ENCODE results near the gene RUVBL2.

RUVBL2 gene

DNA sequence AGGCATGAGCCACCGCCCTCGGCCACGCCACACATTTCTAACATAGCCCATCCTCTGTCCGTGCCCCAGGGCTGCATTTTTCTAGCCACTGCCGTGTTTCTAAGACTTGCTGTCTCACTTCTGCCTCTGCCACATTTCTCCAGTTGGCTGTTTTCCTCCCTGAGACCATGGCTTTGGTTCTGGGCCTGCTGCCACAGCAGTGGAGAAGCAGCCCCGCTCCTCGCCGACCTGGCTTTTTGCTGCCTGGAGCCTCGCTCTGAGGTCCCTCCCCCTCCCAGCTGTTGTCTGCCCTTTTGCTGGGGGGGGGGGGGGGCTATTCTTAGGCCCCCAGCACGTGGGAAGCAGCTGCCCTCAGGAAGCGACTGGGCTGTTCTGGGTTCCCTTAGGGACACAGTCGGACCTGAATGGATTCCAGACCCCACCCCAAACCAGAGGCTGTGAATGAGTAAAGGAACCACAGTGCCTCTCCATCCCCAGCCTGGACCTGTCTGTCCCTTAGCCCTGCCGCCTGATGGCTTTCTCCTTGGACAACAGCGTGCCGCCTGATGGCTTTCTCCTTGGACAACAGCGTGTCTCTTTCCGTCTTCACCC, 3.9 kb upstream of the RUVBL2 start:
- no peak for DNase-seq

DNA sequence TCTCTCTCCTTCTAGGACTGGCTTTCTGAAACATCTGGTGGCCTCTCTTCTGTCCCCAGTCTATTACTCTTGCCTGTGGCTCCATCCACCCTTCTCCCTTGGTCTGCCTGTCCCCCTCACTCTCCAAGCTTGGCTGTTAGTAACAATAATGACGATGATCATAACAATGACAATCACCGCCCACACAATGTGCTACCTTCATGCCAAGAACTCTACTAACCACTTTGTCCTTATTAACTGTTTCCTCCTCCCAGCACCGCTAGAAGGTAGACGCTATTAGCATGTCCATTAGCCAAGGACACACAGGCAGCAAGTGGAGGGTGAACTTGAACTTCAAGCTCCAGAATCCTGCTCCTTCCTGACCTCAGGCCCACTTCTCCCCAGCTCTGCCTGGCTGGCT, 3.3 kb upstream of the RUVBL2 start:
- no peak for DNase-seq

GRCh38 chr19:48991011-48991609, 2.6 kb upstream of the RUVBL2 start:
- DNase-seq = no peak

DNA sequence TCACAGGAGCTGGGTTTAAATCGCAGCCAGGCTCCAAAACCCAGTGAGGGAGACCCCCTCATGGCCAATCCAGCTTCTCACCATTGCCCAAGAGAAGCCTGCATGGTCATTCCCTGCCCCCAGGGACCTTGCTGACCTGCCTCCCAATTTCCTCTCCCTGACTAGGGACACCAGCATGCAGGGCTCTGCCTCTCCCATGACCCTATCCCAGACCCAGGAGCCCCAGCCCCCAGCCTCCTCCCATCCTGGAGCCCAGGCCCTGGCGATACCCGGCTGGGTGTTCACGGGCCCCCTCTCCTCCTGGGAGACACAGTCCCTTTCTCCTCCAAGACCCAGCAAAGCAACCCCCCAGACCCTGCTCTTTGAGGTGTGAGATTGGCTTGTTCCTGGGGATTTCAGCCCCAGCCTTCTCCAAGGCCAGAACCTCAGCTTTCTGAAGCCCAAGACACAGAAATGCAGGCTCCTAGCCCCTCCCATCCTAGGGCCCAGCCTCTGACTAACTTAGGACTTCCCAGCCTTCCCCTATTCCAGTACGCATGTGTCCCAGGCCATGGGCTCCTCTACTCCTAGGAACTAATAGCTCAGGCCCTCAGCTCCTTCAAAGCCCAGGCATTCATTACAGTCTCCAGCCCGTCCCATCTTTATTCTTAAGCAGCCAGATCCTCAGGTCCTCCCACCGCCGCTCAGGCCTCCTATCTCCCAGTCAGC, 1.7 kb upstream of the RUVBL2 start:
- DNase-seq = peak; percentile 64

DNA sequence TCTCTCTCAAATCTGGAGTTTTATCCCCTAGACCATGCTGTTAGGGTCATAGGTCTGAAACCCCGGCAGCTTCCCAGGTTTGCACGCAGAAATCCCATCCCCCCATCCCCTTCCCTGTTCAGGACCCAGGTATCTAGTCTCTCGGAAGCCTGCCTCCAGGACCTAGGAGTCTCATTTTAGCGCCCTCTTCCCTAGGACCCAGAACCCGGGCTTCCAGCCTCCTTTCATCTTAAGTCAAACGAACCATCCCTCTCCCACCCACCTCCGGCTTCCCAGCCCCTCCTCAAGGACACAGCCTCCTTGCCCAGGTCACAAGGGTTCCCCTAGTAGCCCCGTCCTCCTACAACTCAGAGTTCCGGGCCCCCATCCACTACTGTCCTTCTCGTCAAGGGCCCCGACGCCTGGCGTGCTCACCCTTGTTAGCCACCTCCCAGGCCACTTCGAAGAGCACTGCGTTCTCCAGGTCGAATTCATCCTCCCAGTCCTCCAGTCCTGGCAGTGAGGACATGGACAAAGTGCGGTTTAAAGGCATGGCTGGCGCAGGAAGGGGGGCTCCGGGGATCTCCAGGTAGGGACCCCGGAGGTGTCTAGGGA, 1.0 kb upstream of the RUVBL2 start:
- peak; percentile 32 for DNase-seq

GRCh38 chr19:48994035-48994386, 324 bp downstream of the RUVBL2 start:
- no peak for DNase-seq

- peak; percentile 90 for DNase-seq
Observed at GRCh38 chr19:48997972-48998371, 4.3 kb downstream of the RUVBL2 start.

GRCh38 chr19:48999481-49000325, 6.0 kb downstream of the RUVBL2 start:
- peak; percentile 85 for DNase-seq

- DNase-seq = no peak
Observed at GRCh38 chr19:49004133-49004532, 10.4 kb downstream of the RUVBL2 start.

GRCh38 chr19:49004964-49005614, 11.4 kb downstream of the RUVBL2 start:
- no peak for DNase-seq

DNA sequence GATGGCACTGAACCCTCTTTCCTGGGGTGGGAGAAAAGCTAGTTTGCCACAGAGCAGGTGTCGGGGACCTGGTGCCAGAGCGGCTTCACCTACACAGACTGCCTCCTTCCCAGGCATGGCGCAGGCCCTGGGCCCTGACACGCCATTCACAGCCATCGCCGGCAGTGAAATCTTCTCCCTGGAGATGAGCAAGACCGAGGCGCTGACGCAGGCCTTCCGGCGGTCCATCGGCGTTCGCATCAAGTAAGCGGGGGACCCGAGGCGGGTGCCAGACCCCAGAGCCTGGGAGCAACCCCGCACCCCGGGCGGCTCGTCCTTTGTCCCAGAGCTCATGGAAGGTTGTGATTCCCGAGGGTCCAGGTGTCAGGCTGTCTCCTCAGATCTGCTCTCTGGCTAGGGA, 13.2 kb downstream of the RUVBL2 start:
- no peak for DNase-seq

- no peak for DNase-seq
Observed at GRCh38 chr19:49009828-49010227, 16.1 kb downstream of the RUVBL2 start.

DNA sequence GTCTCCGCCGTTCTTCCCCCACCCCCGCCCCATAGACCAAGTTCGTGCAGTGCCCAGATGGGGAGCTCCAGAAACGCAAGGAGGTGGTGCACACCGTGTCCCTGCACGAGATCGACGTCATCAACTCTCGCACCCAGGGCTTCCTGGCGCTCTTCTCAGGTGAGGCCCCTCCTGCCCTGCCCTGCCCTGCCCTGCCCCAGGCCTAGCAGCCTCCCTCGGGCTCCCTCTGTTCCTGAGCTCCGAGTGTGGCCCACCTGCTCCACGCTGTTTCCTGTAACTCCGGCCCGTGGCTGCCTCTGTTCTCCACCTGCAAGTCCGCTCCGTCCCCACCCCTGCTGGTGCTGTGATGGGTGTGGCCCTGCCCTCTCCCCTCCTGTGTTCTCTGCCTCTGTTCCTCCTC, 16.8 kb downstream of the RUVBL2 start:
- no peak for DNase-seq

DNA sequence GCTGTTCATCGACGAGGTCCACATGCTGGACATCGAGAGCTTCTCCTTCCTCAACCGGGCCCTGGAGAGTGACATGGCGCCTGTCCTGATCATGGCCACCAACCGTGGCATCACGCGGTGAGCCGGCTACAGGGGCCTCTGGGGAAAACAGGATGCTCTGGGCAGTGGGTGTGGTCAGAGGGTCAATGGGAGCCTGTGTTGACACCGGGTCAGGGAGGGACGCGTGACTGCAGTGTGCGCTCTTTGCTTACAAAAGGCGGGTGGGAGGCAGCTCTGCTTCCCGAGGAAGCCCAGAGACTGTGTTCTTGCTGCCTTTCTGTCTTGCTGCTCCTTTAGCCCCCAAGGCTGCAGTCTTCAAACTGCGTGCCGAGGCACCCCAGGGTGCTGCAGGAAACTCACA, 17.5 kb downstream of the RUVBL2 start:
- no peak for DNase-seq

DNA sequence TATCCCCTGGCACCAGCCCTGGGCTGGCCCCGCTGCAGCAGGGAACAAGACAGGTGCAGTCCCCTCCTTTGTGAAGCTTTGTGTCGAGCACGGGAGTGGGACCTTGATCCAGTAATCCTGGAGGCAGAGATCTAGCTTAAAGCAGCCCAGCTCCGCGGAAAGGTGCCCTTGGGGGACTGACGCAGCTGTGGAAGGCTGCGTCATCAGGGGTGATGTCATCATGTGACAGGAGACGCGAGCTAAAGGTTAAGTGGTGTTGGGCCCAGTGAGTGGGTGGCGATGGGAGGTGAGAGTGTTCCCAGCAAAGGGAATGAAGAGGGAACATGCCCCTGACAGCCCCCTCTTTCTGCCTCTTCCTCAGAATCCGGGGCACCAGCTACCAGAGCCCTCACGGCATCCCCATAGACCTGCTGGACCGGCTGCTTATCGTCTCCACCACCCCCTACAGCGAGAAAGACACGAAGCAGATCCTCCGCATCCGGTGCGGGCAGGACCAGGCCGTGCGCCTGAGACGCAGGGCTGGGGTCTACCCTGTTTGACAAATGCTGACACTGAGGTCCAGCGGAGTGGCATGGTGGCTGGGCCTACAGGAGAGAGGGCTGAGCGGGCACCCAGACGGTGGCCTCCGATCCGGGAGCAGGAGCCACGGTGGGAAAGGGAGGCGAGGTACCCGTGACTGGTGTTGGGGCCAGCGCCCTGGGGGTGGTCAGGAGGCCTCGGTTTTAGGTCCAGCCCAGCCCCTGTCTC, 20.6 kb downstream of the RUVBL2 start:
- no peak for DNase-seq

GRCh38 chr19:49014870-49015255, 21.2 kb downstream of the RUVBL2 start:
- DNase-seq = no peak

GRCh38 chr19:49016067-49016839, 22.6 kb downstream of the RUVBL2 start:
- no peak for DNase-seq

DNA sequence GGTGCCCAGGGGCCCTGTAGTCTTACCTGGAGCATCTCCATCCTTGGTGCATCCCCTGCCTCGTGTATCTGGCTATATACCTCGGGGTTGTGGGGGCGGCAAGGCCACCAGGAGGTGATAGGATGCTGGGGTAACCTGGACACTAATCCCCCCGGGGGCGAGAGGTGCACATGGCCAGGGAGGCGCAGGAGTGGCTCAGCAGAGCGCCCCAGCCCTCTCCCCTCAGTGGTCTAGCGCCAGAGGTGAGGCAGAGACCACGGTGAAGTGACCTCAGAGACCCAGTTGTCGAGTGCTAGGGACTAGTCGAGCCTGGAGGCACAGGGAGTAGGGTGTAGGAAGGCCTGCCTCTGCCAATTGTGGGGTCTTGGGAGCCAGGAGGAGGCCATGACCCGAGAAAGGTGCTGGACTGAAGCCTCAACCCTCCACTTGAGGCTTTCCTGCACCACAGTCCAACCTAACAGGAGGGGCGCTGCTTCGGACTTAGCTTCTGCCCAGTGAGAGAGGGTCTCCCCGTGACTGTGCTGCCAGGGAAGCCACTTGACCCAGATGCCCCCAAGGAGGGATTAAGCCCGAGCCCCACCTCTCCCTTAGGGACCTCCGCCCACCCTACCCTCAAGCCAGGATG, 23.5 kb downstream of the RUVBL2 start, which contains the start of gene LHB:
Gene LHB, minus strand, starts transcription at position 51 of the 625 bp plus-strand sequence. Its CDS starts 10 bp downstream, at position 41.
- DNase-seq = no peak

DNA sequence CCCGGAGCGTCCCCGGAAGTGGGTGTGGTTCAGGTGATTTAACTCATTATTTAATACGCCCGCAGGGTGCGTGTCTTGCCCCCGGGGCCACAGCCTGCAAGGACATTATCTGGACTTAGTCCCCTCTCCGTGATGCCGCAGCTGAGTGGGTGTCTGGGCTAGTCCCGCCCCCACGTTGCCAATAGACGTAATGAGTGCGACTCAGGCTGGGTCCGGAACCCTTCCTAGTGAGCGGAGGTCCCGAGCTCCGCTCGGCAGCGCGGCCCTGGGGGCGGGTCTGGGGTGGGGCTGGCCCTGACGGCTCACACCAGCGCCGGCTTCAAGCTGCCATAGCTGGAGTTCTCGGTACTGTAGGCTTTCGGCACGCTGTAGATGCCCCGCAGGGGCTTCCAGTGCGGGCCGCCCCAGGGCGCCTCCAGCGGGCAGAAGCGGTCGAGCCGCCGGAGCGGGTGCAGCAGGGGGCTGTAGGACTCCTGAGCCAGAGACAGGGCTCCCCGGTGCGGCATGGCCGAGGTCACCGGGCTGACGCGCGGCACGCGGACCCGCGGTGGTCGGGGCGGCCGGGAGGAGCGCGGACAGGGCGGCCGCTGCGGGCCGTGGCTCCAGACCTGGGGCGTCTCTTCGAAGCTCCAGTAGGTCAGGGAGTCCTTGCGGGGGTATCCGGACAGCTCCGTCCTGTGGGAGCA, 24.1 kb downstream of the RUVBL2 start:
- DNase-seq = peak; percentile 77
